GM19023 (cell line): ENCODE results near the gene CHD1.

Experiments
- ATAC-seq: cut with Tn5 transposase; IDR thresholded peaks from one replicate; pipeline ENCODE4 v1.9.1; 2021; ENCODE audit warnings: mild to moderate bottlenecking, moderate library complexity; ENCODE audit not compliant: unreplicated experiment

Gene CHD1

DNA sequence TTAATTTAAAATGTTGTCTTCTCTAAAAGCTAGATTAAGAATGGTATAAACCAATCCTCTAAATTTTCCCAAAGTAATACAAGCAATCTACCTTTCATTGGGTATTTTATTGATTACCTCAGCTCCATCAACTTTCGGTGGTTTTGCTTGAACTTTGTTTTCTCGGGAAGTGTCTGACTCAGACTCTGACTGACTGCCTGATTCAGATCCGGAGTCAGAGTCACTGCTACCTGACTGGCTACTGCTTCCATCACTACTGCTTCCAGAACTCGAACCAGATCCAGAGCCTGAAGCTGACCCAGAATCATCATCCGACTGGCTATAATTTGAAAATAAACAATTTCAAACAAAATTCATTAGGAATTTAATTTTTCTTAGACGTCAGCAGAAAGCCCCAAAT lies 24.0 kb downstream of the CHD1 start:
- ATAC-seq = no peak

DNA sequence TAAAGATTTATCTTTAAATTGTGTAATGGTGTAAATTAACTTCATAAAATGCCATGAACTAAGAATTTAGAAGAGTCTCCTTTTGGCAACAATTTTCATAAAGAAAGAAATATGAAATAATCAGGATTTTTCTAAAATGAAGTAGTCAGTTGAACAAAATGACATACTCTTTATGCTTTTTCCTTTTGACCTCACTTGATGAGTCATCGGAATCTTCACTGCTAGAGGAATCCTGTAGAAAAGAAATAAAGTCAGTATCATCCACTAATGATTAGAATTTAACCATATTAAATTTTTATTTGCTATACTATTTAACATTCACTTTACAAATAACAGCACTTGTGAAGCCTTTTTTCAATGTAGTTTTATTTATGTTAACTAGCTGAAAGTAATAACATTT lies 26.1 kb downstream of the CHD1 start:
- no peak for ATAC-seq

DNA sequence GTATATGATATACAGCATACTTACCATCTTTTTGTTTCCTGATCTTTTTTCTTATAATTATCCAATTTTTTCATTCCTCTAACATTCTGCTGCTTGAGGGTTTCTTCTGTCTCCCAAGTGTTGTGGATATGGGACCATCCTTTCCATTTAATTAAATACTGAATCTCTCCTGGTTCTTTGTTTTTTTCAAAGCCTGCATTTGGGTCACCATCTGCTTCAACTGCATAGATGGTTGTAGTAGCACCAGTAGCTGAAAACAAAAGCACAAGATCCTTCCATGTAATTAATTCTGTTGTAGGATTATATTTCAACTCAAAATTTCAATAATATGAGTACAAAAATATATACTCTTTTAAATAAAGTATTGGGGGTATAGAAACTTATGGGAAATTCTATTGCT lies 29.4 kb downstream of the CHD1 start:
- no peak for ATAC-seq

DNA sequence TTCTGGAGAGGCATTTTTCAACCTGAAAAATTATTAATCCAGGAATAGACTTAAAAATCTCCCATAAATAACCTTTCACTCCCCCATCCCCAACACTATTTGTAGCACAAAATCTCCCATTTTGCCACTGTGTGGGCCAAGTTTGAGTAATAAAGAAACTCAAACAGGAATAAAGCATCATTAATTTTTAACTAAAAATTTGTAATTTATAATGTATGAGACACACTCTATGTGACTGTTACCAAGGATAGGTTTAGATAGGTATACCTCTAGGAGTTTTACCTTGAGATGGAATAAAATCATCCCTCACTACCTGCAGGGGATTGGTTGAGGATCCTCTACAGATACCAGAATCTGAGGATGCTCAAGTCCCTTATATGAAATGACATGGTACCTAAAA lies 30.1 kb downstream of the CHD1 start:
- no peak for ATAC-seq

DNA sequence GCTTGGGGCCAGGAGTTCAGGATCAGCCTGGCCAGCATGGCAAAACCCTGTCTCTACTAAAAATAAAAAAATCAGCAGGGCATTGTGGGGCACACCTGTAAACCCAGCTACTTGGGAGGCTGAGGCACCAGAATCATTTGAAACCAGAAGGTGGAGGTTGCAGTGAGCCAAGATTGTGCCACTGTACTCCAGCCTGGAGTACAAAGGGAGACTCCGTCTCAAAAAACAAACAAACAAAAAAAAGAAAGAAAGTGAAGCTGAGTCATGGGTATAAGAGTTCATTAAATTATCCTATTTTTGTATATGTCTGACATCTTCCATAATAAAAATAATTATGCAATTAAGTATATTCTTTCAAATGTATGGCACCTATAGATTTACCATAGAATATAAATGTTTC lies 37.2 kb downstream of the CHD1 start:
- ATAC-seq = no peak

DNA sequence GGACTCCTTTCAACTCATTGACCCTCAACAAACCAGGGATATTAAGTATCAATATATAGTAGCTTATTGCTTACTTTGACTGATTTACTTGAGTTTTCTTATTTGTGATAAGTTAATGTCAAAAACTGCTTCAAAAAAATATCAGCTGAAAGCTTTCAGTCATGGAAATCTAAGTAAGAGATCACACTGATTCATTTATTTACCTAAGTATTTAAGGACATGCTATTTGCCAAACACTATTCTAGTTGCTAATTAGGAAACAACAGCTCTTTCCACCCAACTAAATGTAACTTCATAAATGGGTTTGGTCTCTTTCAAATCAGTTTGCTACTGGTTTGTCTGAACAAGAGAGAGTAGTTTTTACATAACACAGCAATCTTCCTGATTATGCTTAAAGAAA lies 48.2 kb downstream of the CHD1 start:
- no peak for ATAC-seq

DNA sequence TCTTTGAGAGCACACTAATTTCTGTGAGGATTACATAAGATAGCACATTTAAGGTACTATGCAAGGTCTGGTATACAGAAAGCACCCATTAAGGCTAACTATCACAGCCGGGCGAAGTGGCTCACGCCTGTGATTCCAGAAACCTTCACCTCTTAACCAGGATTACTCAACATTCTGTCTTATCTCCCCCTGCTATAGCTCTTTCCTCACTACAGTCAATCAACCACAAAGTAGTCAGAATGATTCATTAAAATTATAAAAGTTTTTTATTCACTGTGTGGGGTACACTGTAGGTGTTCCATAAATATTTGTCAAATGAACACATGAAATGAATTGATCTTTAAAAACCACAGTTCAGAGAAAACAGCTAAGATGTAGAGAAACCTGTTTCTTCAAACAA lies 48.7 kb downstream of the CHD1 start:
- no peak for ATAC-seq

DNA sequence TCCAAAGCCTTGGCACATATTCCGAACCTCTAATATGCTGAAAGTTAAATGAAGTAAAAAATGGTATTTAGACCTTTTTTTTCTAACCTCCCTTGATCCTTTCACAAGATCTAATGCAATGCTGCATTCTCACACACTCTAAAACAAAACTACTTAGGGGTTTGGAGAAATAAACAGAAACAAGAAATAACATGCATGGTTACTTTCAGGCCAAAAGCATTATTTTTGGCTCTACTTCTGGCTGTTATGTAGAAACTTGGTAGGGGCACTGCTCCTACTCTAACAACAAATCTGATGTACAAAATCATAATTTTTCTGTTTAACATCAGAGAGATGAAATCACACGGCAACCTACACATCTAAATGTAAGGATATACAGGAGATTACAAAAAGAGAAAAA lies 51.2 kb downstream of the CHD1 start:
- no peak for ATAC-seq

DNA sequence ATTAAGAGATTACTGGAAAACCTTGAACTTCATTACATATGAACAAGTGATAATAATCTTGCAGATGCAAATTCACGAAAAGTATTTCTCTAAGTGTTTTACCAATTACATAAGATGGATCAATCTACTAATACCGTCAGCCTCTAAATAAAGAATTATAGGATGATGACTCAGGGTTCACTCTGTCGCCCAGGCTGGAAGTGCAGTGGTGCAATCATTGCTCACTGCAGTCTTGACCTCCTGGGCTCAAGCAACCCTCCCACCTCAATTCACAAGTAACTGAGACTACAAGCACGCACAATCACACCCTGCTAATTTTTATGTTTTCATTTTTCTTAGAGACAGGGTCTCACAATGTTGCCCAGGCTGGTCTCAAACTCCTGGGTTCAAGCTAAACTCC lies 56.1 kb downstream of the CHD1 start:
- ATAC-seq = no peak

DNA sequence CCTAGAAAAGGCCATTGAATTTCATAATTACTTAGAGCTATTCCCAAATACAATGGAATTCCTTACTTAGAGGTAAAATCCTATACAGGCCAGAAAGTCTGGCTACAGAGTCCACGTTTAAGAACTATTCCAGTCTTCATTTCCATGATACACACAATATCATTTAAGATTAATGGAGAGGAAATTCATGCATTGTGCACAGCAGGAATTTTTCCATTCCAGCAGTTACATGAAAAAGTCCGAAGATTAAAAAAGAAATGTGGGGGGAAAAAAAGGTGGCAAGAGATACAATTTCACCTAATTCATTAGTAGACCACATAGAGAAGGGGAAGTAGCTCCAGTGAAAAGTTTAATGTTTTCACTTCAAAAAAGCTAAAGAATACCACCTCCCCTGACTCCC lies 63.1 kb downstream of the CHD1 start:
- ATAC-seq = no peak

DNA sequence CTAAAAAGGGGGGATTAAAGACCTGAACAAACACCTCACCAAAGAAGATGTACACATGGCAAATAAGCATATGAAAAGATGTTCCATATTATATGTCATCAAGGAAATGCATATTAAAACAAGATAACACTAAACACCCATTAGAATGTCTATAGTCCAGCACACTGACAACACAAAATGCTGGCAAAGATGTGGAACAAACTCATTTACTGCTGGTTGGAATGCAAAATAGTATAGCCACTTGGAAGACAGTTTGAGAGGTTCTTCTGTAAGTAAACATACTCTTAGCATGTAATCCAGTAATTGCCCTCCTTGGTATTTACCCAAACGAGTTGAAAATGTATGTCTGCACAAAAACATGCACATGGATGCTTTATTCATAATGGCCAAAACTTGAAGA lies 81.8 kb downstream of the CHD1 start:
- no peak for ATAC-seq

DNA sequence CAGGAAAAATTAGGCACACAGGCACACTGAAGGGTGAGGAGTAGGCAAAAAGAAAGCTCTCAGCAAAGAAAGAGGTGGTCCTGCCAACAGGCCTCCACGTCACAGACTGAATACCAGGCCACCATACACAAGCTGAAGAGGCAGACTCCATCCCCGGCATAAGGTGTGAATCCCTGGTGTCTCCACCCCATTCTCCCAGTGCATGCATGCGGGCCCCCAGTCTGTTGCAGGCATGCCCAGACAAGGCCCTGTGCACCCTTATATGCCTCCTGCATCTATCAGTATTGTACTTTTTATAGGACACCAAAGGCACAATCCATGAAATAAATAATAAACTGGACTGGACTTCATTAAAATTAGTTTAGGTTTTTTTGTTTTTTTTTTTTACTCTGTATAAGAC lies 82.3 kb downstream of the CHD1 start:
- ATAC-seq = no peak

DNA sequence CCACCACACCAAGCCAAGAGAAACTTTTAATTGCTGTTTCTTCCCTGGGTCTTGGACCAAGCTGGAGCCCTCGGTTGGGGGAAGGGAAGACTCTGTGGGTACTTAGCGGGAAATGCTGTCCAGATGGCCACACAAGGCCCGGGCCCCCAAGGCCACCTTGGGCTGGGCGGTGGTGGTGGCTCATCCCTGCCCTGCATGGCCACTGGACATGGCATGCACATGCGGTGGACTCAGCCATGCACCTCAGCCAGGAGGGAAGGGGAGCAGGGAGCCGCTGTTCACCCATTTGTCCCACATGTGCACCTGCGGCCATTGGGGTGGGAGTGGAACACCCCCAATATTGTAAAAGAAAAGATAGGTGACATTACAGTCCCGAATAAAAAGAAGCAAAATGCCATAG lies 82.9 kb downstream of the CHD1 start:
- ATAC-seq = no peak

DNA sequence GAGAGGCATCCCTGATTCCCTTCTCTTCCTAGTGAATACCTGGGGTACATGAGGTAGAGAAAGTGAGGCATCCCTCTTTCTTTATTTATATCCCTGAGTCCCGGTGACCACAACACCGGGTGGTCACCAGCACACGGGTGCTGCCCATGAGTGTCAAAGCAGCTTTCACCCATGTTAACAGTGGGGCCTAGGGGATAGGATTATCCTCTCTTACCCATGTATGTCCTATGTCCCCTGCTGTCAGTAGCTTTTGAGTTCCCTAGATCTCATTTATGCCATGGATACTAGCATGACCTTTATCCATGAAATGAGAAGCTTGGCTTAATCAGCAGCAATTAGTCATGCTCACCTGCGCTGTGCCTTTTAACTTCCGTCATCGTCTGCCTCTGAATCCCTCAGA lies 83.9 kb downstream of the CHD1 start:
- no peak for ATAC-seq

DNA sequence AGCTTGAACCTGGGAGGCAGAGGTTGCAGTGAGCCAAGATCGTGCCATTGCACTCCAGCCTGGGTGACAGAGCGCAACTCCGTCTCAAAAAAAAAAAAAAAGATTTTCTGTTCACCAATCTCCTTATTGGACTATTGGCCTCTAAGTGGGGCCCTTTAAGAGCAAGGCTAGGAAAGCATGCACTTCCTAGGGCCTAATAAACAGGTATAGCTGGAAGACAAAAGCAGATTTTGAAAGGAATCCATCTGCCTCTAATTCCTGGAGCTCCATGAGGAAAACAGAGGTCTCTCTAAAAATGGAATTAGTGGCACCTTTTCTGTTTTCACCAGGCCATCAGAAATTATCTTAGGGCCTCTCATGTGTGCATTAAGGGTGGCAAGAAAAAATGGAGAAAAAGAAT lies 85.3 kb downstream of the CHD1 start:
- ATAC-seq = no peak

DNA sequence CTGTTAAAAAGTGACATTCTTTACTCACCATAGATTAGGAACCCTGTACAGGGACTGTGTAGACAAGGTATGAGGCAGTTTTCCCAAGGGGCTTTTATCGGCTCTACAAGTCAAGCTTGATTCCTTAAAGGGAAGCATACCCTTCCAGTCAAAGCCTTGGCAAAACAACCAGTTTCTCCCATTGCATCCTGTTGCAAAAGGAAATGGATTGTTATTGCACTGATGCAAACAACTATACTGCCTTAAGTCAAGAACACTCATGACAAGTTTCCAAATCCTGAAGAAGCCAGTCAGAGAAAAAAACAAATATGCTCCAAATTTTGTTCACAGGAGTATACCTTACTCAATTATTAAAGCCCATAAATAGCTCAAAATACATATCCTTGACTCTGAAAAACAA lies 87.9 kb downstream of the CHD1 start:
- no peak for ATAC-seq

DNA sequence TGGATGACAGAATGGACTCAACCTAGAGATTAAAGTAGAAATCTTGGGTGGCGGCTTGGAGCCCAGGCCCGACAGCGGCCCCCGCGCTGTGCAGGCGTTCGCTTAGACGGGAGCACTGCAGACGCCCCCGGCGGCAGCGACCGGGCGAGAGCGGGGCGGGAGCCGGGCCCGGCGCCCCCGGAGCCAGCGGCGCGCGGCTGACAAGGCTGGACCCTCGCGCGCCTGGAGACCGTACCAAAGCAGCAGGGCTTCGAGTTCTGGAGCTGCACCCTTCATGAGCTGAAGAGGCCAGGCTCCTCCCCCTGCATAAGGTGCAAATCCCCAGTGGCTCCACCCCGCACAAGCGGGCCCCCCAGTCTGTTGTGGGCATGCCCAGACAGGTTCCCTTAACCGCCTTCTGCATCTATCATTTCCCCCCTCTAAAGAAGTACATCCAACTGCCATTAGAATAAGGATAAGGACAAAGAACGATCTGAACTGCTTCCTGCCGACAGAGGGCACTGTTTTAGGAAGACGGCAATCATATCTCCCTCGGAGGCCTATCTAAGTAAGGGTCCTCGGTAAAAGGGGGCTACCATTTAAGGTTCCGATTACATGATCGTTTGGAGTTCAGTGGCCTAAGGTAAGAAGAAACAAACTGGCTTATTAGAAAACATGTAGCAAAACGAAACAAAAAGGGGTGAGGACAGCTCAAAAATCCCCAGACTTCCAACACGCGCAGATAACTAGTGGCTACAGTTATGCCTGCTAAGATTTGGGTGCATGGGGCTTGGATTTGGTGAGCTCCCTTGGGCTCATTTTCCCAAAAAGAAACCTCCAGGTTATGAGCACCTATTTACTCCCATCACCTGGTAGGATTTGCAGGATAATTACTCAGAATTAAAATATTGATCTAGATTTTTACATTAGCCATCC lies 89.1 kb downstream of the CHD1 start:
- peak; percentile 66 for ATAC-seq

DNA sequence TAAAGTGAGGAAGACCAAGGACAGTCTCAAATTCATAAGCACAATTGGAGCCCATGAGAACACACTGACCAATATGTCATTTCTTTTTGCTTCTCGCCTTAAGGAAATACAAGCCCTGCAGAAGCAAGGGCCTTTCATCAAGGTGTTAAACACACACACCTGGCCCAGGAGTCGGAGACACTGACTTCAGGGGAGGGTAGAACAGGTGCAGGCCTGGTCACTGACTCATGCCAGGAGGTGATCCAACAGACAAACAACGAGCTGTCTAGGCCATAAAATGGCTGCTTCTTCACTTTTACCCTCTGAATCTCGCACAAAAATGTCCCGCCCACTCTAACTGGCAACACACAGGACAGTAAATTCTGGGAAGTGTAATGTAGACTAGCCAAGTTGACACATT lies 92.6 kb downstream of the CHD1 start:
- ATAC-seq = no peak

DNA sequence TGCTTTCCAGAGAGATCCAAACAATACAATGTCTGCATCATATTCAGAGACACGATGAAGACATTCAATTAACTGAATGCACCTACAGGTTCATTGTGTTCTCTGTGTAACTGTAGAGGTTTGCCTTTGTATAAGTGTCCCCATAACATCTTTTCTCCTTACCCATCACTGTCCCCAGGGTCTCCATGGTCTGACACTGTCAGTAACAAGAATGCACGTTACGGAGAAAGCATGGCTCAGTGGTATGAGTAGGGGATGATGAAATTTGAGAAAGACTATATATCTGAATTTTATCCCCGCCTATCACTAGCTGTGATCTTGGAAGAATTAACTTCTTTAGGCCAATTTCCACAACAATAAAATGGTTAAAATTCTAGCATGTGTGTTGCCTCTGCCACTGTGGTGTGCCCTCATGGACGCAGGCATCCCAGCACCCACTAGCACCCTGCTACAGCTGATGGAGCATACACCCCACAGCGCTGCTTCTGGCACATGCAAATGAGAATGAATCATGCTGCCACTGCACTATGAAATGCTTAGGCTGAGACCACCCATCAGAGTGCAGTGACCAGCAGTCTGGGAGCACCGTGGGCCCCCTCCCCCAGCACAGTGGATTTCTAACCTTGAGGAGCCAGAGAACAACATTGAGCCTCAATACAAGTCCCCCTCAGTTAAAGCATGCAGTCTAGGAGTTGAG lies 101.1 kb downstream of the CHD1 start:
- no peak for ATAC-seq

DNA sequence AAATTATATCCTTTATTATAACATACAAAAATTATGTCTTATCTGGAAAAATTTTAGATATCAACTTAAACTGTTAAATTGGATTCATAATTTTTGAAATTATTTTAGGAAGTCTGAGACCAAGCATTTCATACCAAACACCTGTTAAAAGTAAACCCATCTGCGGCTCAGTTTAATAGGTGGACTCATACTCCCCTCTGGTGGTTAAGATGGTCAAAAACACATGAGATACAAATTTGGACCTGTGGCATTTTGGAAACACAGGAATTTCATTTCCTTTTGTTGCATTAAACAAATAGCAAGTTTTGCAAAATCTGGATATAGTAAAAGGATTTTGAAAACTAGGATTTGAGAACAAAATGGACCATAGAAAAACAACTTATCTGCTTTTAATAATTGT lies 101.6 kb downstream of the CHD1 start:
- ATAC-seq = no peak

DNA sequence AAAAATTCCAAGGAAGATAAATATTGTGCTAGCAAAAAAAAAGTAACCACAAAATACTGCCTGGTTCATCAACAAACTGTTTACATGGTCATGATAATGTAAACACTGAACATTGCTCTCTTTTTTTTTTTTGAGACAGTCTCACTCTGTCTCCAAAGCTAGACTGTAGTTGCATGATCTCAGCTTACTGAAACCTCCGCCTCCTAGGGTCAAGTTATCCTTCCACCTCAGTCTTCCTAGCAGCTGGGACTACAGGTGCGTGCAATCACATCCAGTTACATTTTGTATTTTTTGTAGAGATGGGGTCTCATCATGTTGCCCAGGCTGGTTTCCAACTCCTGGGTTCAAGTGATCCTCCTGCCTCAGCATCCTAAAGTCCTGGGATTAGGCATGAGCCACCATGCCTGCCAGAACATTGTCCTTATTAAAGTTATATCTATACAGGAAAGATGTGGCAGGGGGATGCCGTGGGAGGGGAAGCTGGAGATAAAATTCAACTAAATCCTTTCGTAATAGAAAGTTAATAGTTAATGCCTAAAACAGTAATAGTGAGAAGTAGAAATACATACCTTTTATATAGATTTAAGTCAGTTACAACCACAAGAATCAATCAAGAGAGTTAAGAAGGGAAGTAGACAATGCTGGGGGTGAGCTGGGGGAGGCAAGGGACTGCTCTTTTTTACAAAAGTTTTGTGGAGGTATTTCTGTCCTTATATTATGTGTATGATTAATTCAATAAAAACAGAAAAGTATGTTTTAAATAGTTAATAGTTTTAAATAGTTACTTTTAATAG lies 103.0 kb downstream of the CHD1 start:
- no peak for ATAC-seq
